NAMALWA (cell line): ENCODE data around the gene NDRG3.
"Not testable (repeated sequence)": the region's sequence is repeated elsewhere in the genome, so short reads cannot be mapped to it uniquely, and the experiment has no call there.

ENCODE experiments used
- DNase-seq: peaks from one replicate; pipeline ENCODE4 v3.0.0-alpha.2; 2015; ENCODE audit warnings: low spot score

The NDRG3 gene

GRCh38 chr20:36760647-36761046 lies 14.8 kb upstream of the NDRG3 start:
- DNase-seq, result no peak

- DNase-seq, result no peak
These were observed 12.4 kb upstream of the NDRG3 start for GRCh38 chr20:36758276-36758675.

- DNase-seq, result no peak
These were observed 10.6 kb upstream of the NDRG3 start for GRCh38 chr20:36756496-36756895.

- DNase-seq, result peak; percentile 80
These were observed 8.8 kb upstream of the NDRG3 start for GRCh38 chr20:36754656-36755222.

GRCh38 chr20:36752582-36752981 lies 6.7 kb upstream of the NDRG3 start:
- no peak for DNase-seq

- peak; percentile 57 for DNase-seq
These were observed 510 bp downstream of the NDRG3 start for GRCh38 chr20:36745234-36745926.

- DNase-seq, result no peak
These were observed 1.1 kb downstream of the NDRG3 start for GRCh38 chr20:36744764-36745191.

GRCh38 chr20:36744243-36744642 lies 1.6 kb downstream of the NDRG3 start:
- no peak for DNase-seq

GRCh38 chr20:36742558-36742957 lies 3.3 kb downstream of the NDRG3 start:
- DNase-seq, result no peak

GRCh38 chr20:36741072-36741471 lies 4.8 kb downstream of the NDRG3 start:
- DNase-seq, result no peak

- no peak for DNase-seq
These were observed 8.7 kb downstream of the NDRG3 start for GRCh38 chr20:36737183-36737499.

- no peak for DNase-seq
These were observed 9.3 kb downstream of the NDRG3 start for GRCh38 chr20:36736451-36737182.

- DNase-seq, result no peak
These were observed 13.4 kb downstream of the NDRG3 start for GRCh38 chr20:36732456-36732855.

- DNase-seq, result peak; percentile 33
These were observed 16.9 kb downstream of the NDRG3 start for GRCh38 chr20:36728986-36729385.

GRCh38 chr20:36726168-36726567 lies 19.7 kb downstream of the NDRG3 start:
- DNase-seq, result no peak

- no peak for DNase-seq
These were observed 25.4 kb downstream of the NDRG3 start for GRCh38 chr20:36720510-36720909.

GRCh38 chr20:36717657-36718056 lies 28.2 kb downstream of the NDRG3 start:
- DNase-seq, result peak; percentile 35

- DNase-seq, result no peak
These were observed 28.9 kb downstream of the NDRG3 start for GRCh38 chr20:36717021-36717420.

GRCh38 chr20:36712775-36713174 lies 33.1 kb downstream of the NDRG3 start:
- no peak for DNase-seq

GRCh38 chr20:36709126-36709525 lies 36.8 kb downstream of the NDRG3 start:
- DNase-seq, result no peak

GRCh38 chr20:36703530-36703929 lies 42.4 kb downstream of the NDRG3 start:
- DNase-seq, result no peak

- no peak for DNase-seq
These were observed 45.5 kb downstream of the NDRG3 start for GRCh38 chr20:36700438-36700837.

- not testable (repeated sequence) for DNase-seq
These were observed 50.4 kb downstream of the NDRG3 start for GRCh38 chr20:36695467-36695866.
